CD4-positive, alpha-beta T cell treated with Interleukin-17A for 1 hour (primary cell): ENCODE results near the gene TRAM2.

Experiments used
- DNase-seq: peaks from one replicate; pipeline ENCODE4 v3.0.0-alpha.2; 2020

TRAM2 gene, protein sequence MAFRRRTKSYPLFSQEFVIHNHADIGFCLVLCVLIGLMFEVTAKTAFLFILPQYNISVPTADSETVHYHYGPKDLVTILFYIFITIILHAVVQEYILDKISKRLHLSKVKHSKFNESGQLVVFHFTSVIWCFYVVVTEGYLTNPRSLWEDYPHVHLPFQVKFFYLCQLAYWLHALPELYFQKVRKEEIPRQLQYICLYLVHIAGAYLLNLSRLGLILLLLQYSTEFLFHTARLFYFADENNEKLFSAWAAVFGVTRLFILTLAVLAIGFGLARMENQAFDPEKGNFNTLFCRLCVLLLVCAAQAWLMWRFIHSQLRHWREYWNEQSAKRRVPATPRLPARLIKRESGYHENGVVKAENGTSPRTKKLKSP

DNA sequence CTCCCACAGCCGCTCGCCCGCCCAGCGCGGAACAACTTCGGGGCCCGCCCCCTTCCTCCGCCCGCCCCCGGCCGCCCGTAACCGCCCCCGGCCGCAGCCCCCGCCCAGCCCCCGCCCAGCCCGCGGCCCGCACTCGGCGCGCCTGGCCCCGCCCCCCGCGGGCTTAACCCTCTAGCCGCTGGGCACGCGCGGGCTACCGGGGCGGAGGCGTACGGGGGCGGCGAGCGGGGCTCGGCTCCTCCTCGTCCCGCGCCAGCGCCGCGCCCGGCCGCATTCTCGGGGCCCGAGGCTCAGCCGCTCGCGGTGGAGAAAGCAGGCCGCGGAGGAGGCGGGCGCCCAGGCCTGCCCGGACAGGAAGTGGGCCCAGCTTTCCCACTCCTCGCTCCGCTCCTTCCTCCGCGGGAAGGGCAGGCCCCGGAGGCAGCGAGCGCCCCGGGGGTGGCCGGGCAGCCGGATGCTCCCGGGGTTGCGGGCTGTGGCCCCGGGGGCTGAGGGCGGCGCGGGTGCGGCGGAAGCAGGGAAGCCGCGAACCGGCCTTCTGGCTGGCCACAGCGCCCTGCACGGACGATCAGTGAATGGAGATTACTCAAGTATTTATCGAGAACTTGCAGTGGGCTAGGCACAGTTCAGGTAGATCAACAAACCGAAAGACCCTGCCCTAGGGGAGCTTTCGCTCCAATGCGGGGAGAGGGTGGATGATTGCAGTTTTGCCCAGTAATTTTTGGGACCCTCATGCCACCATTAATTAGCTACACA, at the start of gene TRAM2:
Gene TRAM2 (minus strand): TSS at position 39 of the 756 bp plus-strand sequence. CDS start 145 bp downstream, outside the sequence.
- DNase-seq = peak; percentile 79

DNA sequence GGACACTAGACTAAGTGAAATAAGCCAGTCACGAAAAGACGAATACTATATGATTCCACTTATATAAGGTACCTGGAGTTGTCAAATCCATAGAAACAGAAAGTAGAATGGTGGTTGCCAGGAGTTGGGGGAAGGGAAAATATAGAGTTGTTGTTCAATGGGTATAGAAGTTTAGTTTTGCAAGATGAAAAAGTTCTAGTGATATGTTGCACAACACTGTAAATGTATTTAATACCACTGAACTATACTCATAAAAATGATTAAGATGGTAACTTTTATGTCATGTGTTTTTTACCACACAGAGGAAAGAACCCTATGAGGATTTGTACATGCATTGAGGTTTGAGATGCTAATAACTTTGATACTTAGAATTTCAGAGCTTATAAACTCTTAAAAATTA, 46.0 kb upstream of the TRAM2 start:
- DNase-seq = no peak

GRCh38 chr6:52621631-52622030, 44.8 kb upstream of the TRAM2 start:
- no peak for DNase-seq

DNA sequence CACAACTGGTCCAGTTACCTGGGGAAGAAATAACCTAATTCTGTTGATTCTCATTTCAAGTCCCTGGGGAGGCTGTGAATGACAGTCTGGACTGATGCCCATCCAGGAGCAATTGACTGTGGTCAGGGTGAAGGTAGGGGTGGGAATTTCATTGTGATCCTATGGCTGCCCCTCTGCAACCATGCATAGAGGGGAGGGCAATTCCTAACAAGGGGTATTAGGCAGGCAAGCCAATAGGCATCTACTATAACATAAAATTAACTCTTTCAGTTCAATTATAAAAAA, 44.0 kb upstream of the TRAM2 start:
- DNase-seq = no peak

- DNase-seq = no peak
These were observed 43.4 kb upstream of the TRAM2 start for GRCh38 chr6:52620055-52620905.

DNA sequence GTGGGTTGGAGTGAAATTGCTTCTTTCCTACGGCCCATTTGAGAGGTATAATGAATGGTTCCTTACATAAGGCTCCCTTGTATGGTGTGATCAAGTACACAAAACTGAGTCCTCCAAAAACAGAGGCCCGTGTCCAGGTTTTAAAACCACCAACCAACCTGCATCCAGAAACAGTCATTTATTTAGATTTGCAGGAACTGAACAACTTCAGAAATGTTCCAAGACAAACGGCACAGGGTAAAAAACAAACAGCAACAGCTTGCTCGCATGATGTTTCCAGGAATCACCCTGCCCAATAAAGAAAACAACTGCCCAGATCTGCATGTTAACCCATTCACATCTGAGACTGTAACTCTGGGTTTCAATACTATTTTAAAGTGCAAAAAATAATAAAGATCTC, 40.2 kb upstream of the TRAM2 start:
- no peak for DNase-seq

DNA sequence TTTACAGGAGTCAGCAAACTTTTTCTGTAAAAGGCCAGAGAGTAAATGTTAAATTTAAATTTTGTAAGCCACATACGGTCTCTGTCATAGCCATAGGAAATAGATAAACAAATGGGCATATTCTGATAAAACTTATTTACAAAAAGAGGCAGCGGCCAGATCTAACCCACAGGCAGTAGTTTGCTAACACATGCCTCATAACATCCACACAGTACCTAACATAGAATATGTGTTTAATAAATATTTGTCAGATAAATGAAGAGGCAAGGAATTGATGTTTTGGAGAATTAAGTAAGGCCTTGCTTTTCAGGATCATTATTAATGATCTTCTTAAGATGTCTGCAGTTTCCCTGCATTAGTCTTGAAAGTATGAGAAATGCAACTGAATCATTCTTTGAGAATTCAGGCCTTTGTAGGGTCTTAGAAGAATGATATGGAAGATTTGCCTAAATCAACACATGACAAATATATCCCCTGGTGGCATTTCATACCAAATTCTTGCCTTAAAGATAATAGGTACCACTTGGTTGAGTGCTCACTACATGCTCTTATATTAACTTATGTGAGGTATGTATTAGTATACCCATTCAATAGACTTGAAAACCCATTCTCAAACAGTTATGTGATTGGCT, 39.3 kb upstream of the TRAM2 start:
- DNase-seq = no peak

DNA sequence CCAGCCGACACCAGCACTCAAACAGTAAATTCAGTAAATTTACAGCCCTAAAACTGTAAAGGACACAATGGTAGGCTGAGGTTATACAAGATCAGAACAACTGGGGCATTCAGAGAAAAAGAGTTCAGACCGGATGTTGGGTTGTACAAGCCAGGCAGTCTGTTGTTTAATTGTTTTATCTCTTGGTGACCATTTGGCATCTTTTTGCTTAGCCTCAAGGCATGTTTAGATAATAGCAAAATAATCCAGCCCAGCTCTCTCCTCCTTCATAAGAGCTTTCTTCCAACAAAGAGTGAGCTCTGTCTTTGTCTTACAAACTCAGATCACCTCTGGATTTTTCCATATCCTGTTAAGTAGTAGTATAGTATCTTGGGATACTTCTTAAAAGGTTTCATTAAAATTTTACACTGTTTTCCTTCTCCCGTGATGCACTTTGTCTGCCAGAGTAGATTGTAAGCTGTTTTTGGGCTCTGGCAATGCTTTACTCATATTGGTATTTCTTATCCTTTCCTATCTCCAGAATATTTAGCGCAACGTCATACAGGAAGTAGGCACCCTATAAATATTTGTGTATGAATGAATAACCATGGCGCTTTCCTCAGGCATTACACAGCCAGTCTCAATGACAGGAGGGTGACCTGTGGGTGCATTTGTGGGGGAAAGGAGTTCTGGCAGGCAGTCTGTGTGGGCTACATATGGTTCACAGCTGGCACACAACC, 35.6 kb upstream of the TRAM2 start:
- no peak for DNase-seq

GRCh38 chr6:52611833-52612232, 35.0 kb upstream of the TRAM2 start:
- DNase-seq = no peak

- no peak for DNase-seq
These were observed 34.0 kb upstream of the TRAM2 start for GRCh38 chr6:52610745-52611355.

GRCh38 chr6:52610011-52610410, 33.2 kb upstream of the TRAM2 start:
- no peak for DNase-seq

GRCh38 chr6:52605610-52606185, 28.8 kb upstream of the TRAM2 start:
- no peak for DNase-seq

DNA sequence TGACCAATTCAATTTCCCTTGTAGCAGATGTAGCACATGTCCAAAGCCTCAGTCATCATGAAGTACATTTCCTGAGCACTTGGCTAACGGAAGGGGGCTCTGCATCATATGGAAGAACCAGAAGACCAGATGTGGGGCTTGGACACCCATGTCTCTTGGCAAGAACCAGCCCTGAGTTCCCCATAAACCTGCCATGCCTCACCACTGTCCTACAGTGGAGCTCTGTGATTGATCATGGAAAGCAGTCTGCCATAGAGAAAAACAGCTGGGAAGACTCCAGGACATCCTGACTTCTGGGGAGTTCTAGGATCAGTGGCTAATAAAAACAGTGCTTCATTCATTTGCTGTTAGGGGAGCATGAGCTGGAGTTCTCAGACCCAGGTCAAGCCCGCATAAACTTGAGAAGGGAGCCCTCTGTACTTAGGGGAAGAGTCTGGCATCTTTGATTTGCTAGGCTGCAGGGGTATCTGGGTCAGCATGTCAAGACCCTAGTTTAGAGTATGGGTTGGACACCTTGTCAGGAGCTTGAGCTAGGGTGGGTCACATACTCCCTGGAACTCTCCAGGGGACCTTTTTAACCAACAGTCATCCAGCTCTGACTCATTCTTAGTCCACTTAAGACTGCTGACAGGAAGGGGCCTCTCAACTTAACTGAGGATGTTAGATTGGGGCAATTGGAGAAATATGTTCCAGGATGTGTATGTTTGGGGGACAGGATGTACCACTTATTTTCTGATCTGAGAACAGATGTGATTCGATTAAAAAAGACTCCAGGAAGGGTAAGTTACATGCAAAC, 26.3 kb upstream of the TRAM2 start:
- no peak for DNase-seq

- no peak for DNase-seq
These were observed 21.9 kb upstream of the TRAM2 start for GRCh38 chr6:52598824-52599190.

GRCh38 chr6:52598123-52598823, 21.4 kb upstream of the TRAM2 start:
- peak; percentile 41 for DNase-seq

DNA sequence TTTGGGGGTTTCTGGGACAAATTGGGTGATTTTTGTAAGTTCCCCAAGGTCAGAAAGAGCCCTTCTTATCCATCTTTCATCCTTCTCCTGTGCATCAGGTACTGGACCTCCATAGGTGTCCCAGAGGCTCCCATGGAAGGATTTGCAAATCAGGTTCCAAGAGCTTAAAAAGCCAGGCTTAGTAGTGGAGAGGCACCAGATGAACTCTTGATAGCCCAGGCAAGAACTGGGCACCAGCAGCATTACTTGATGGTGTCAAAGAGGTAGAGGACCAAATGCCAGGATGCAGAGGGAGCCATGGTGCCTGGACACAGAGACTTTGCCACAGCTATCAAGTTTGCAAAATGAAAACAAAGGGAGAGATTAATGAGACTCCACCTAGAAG, 20.9 kb upstream of the TRAM2 start:
- no peak for DNase-seq

GRCh38 chr6:52596371-52597028, 19.6 kb upstream of the TRAM2 start:
- no peak for DNase-seq

DNA sequence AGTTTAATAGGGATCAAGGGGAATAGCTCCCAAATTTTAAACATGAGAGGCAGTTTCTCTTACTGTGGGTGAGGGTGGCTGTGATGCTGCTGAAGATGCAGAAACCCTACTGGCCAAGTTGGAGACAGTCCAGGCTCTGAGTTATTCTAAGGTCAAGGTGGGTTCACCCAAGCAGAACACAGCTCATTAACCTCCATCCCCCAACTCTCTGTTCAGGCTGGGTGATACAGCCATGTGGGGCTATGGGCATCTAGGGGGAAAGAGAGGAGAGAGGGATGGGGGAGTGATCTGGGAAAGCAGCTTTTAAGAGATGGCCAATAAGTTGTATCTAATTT, 18.9 kb upstream of the TRAM2 start:
- DNase-seq = no peak

DNA sequence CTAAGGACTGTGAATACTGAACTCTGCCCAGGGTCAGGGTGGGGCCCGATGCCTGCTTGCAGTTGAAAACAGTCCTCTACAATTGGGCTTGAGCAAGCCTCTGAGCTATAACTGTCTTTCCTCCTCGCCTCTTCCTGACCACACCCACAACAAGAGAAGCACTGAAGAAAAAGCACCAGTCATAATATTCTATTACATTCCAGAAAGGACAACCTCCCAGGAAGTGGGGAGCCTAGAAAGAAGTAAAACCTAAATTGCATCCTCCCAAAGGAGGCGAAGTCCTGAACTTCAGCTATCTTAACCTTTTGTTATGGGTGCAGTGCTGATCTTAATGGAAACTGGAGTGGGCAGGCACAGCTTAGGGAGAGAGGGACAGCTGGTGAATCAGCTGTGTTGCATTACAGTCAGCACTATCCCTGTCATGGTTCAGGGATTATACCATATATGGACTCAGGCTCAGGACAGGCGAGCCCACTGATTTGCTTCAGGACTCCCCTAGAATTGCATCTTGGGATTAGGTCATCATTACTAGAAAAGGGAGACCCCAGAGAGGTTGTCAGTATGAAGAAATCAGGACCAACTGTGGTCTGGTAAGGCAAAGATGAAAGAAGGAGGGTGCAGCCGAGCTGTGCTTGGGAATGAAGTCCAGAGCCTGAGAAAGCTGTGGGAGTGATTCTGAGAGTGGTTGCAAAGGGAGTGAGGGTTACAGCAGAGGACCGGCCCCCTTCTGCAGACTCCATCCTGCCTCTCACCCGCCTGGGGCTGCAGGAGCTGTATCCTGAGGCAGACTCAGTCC, 18.3 kb upstream of the TRAM2 start:
- no peak for DNase-seq
